GM19324 (cell line): ENCODE data around the gene KRTAP2-4.
"Not testable (repeated sequence)": the region's sequence is repeated elsewhere in the genome, so short reads cannot be mapped to it uniquely, and the experiment has no call there.

Experiments
- ATAC-seq: cut with Tn5 transposase; IDR thresholded peaks from one replicate; pipeline ENCODE4 v1.9.1; 2021; ENCODE audit warnings: mild to moderate bottlenecking, moderate library complexity; ENCODE audit not compliant: unreplicated experiment, low FRiP score

The KRTAP2-4 gene

DNA sequence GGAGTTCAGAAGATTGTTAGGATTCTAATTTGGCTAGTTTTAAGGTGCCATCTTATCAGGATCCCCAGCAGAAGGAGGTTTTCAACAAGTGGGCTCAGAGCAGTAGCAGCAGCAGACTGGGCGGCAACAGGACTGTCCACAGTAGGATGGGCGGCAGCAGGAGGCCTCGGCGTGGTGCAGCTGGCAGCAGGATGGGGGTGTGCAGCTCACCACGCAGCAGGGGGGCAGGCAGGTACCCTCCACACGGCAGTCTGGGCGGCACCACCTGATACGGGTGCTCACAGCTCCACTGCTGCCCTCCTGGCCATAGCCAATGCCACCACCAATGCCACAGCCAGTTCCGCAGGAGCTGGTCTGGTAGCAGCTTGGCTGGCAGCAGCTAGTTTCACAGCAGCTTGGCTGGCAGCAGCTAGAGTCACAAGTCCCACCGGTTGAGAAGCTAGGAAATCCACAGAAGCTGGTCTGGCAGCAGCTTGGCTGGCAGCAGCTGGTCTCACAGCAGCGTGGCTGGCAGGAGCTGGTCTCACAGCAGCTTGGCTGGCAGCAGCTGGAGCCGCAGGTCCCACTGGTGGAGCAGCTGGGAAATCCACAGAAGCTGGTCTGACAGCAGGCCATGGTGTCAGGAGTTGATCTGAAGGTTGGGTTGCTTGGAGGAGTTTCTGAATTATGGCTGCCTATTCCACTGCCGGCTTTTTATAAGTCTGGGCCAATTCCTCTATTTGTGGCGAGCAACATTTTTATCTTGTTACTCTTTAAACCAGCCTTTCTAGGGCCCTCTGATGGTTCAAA lies 24.7 kb downstream of the KRTAP2-4 start, which contains the start of gene KRTAP1-1:
KRTAP1-1 (minus strand) TSS at position 668 of the 789 bp plus-strand sequence; CDS start at position 615, 53 bp downstream.
- ATAC-seq = not testable (repeated sequence)

DNA sequence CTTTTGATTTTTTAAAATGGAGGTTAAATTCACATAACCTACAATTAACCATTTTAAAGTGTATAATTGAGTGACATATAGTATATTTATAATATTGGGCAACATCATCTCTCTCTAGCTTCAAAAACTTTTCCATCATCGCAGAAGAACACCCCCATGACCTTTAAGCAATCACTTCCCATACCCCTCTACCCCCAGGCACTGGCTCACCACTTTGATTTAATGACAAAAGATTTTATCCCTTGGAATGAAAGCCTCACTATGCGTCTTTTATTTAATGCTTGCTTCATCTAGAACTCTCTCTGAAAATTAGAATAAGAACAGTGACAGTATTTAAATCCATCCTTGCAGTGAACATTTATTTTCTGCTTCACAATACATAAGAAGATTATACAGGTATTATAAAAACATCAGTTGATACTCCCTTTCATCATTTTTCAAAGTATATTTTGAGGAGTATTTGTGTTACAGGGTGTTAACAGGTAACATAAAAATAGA lies 27.8 kb downstream of the KRTAP2-4 start:
- ATAC-seq = no peak

DNA sequence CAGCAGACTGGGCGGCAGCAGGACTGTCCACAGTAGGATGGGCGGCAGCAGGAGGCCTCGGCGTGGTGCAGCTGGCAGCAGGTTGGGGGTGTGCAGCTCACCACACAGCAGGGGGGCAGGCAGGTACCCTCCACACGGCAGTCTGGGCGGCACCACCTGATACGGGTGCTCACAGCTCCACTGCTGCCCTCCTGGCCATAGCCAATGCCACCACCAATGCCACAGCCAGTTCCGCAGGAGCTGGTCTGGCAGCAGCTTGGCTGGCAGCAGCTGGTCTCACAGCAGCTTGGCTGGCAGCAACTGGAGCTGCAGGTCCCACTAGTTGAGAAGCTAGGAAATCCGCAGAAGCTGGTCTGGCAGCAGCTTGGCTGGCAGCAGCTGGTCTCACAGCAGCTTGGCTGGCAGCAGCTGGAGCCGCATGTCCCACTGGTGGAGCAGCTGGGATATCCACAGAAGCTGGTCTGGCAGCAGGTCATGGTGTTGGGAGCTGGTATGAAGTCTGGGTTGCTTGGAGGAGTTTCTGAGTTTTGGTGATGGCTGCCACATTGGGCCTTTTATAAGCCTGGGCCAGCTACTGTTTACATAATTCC lies 31.2 kb downstream of the KRTAP2-4 start, which contains the start of gene KRTAP1-3:
KRTAP1-3 (minus strand) TSS at position 529 of the 590 bp plus-strand sequence; CDS start at position 476, 53 bp downstream.
- ATAC-seq = not testable (repeated sequence)

DNA sequence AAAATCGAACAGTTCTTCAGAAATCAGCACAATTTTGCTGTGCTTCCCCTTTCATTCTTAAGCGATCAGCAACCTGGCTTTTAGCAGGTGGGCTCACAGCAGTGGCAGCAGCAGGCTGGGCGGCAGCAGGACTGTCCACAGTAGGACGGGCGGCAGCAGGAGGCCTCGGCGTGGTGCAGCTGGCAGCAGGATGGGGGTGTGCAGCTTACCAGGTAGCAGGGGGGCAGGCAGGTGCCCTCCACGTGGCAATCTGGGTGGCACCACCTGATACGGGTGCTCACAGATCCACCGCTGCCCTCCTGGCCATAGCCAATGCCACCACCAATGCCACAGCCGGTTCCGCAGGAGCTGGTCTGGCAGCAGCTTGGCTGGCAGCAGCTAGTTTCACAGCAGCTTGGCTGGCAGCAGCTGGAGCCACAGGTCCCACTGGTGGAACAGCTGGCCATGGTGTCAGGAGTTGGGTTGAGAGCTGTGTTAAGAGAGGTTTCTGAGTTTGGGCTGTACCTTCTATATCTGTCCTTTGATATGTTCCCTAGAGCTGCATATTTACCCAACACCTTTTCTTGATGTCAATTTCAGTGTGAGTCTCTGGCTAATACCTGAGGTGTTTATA lies 35.9 kb downstream of the KRTAP2-4 start, which contains the start of gene KRTAP1-4:
KRTAP1-4 (minus strand) TSS at position 563 of the 613 bp plus-strand sequence; CDS start at position 446, 117 bp downstream.
- ATAC-seq = no peak

DNA sequence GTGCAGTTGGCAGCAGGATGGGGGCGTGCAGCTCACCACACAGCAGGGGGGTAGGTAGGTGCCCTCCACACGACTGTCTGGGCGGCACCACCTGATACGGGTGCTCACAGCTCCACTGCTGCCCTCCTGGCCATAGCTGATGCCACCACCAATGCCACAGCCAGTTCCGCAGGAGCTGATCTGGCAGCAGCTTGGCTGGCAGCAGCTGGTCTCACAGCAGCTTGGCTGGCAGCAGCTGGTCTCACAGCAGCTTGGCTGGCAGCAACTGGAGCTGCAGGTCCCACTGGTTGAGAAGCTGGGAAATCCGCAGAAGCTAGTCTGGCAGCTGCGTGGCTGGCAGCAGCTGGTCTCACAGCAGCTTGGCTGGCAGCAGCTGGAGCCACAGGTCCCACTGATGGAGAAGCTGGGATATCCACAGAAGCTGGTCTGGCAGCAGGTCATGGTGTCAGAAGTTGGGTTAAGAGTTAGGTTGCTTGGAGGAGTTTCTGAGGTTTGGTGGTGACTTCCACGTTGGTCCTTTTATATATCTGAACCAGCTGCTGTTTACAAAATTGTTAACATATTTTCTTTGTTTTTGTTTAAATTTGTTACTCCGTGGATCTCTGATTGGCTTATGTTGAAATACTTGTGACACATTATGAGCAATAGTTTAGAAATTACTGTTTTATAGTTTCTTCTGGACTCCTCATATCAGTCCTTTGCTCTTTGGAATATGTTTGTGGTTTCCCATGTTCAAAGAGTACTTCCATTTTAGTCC lies 38.8 kb downstream of the KRTAP2-4 start, which contains the start of gene KRTAP1-5:
KRTAP1-5 (minus strand) TSS at position 494 of the 757 bp plus-strand sequence; CDS start at position 441, 53 bp downstream.
- ATAC-seq = no peak

DNA sequence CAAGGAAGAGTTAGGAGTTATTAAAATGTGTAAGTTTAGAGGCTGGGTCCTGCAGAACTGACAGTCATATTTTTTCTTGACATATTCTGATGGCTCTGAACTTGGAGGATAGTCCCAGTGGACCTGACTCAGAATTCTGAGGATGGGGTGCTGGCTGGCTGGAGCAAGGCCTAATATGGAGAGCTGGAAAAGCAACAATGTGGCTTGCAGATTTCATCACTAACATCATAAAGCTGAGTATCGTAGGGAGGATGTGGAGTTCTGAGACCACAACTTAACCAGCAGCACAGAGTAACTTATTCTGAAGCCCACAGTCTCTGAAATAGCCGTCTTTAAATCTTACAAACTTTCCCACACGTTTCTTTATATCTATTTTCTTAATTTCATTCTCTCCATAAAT lies 41.0 kb downstream of the KRTAP2-4 start:
- ATAC-seq = no peak

DNA sequence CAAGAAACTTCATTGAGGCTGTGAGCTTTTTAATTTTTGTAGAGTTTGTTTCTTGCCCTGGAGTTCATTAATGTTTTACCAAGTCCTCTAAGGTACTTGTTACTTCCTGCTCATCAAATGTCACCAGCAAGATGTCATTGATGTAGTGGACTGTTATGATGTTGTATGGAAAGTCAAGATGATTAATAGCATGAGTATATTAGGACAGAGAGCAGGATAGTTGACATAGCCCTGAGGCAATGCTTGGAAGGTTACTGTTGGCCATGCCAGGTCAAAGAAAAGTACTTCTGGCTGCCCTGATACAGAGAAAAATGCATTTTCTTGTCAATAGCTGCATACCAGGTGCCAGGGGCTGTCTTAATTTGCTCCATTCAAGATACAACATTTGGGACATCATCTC lies 45.3 kb downstream of the KRTAP2-4 start:
- ATAC-seq = no peak

DNA sequence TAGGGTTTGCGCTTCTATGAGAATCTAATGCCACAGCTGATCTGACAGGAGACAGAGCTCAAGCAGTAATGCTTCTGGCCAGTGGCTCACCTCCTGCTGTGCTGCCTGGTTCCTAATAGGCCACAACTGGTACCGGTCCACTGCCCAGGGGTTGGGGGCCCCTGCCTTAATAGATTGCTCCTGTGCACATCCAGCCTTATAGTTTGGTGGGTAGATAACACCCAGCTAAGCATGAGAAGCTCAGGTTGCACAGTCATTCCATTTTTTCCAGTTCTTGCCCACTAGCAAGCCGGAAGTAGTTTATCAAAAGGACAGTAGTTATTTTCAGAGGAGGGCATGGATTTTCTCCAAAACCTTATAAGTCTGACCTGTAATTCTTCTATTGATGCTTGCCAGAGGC lies 46.3 kb downstream of the KRTAP2-4 start:
- ATAC-seq = no peak

GRCh38 chr17:41018541-41018940 lies 47.1 kb downstream of the KRTAP2-4 start:
- ATAC-seq = no peak

DNA sequence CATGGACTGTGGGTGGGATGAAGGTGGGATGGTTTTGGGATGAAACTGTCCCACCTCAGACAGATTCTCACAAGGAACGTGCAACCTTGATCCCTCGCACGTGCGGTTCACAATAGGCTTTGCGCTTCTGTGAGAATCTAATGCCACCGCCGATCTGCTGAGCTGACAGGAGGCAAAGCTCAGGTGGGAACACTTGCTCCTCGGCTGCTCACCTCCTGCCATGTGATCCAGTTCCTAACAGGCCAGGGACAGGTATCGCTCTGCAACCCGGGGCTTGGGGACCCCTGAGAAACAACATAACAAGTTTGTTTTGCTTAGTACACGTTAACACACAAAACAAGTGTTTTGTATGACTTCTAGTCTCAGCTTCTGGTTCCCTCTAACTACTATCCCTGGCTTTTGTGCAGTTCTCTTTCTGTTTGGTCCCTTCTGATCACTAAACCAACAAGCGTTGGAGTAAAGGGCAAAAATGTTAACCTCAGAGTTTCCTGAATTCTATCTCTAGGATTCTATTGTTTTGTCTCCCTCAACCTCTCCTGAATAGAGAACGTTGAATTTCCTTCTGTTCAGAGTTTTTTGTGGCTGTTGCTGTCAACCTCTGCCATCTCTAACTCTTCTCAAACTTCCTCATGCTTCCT lies 49.0 kb downstream of the KRTAP2-4 start:
- ATAC-seq = no peak

GRCh38 chr17:41015454-41015853 lies 50.2 kb downstream of the KRTAP2-4 start:
- ATAC-seq = no peak
